Measurements from ENCODE around the gene TM4SF4.

DNA sequence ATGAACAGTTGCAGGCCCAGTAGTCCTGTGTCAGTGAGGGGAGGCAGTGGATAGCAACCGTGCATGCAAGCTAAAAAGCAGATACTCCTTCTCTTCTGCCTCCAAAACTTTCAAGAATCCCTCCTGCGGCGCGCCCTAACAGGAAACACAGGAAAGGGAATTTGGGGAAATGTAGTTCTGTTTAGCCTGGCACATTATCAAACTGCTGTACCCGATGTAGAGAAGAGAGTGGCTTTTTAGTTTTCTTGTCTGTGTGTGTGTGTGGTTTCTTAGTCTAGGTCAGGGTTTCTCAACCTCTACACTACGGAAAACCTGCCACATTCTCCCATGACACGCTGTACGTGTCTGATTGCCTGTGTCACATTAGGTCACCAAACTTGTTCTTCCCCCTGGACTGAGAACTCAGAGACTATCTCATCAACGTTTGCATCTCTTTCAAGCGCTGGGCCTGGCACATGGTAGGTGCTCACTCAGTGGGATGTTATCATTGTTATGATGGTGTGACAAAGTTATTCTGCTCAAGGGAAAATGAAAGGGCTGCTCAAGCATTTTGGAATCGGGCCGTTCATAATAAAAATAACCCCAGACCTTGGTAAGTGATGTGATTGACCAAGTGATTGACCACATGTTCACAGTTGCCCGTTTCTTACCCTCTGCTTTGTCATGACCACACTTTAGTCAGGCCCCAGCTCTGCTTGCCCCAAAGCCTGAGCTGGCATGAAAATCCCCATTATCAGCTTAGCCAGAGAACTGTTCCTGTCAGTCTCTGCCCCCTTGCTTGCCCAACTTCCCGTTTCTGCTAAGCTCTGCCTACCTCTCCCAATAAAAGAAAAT is 33.2 kb downstream of the TM4SF4 start:
- TF ChIP-seq, protein P1, sequence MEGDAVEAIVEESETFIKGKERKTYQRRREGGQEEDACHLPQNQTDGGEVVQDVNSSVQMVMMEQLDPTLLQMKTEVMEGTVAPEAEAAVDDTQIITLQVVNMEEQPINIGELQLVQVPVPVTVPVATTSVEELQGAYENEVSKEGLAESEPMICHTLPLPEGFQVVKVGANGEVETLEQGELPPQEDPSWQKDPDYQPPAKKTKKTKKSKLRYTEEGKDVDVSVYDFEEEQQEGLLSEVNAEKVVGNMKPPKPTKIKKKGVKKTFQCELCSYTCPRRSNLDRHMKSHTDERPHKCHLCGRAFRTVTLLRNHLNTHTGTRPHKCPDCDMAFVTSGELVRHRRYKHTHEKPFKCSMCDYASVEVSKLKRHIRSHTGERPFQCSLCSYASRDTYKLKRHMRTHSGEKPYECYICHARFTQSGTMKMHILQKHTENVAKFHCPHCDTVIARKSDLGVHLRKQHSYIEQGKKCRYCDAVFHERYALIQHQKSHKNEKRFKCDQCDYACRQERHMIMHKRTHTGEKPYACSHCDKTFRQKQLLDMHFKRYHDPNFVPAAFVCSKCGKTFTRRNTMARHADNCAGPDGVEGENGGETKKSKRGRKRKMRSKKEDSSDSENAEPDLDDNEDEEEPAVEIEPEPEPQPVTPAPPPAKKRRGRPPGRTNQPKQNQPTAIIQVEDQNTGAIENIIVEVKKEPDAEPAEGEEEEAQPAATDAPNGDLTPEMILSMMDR (IDR thresholded peaks at IDR 0.05; ENCODE audit: control extremely low read depth in 1 of 3, insufficient read depth in 1 of 3, low read depth in 1 of 3, low read length in 3 of 3), result no peak
- TF ChIP-seq CBX5 (IDR thresholded peaks at IDR 0.05; ENCODE audit: low read depth, low read length) (no peak), SP1 (IDR thresholded peaks at IDR 0.05; ENCODE audit: low read depth, low read length) (no peak), POLR2A (IDR thresholded peaks at IDR 0.05; ENCODE audit: control extremely low read depth in 1 of 2, low read depth in 2 of 2, low read length in 2 of 2) (no peak), RNF2 (IDR thresholded peaks at IDR 0.05; ENCODE audit: borderline replicate concordance, low read depth, low read length, missing control alignments, poor library complexity, severe bottlenecking) (no peak)

Data from H1 (cell line).